K562 (cell line): ENCODE results near the gene YARS1. TPM values are rescaled to one million over a fixed set of nuclear protein-coding genes. Genes with fewer than 3 reads are reported as not detected.

ENCODE experiments used
- ATAC-seq: fragments of 200-7000 bp; cut with Tn5 transposase; 3 replicates; pipeline ENCODE4 v1.9.1; 2020; ENCODE audit warnings: moderate library complexity
- BruUV-seq: library from RNA; stranded (reverse); fragments of 400-500 nt; replicated peaks from 2 replicates; lab custom pipeline; 2021; lab: Mats Ljungman, UMichigan
- CTCF ChIA-PET: fragments of 300-600 bp; formaldehyde crosslinking; extraction: SDS; loops from one replicate; lab custom pipeline; 2021; ENCODE audit warnings: low intra/inter-chr PET ratio; lab: Yijun Ruan, JAX
- POLR2A ChIA-PET: fragments of 300-600, 350-650 bp; sonication (Branson Sonifier 250); formaldehyde crosslinking; extraction: SDS; loops from one replicate; lab custom pipeline; 2021; ENCODE audit warnings: antibody characterized with exemption, inconsistent platforms; lab: Yijun Ruan, JAX
- DNase-seq, 4 experiments: peaks; one replicate each; pipeline versions ENCODE4 v3.0.0 to v3.0.0-alpha.2; 2011 to 2018; ENCODE audit warnings: low spot score in 3 of 4, mixed read lengths in 3 of 4; ENCODE audit errors: extremely low read depth in 1 of 4
- FAIRE-seq: peaks from 2 replicates; lab custom pipeline; 2011; peaks lifted over from hg19 to GRCh38; lab: Jason Lieb, UNC
- H2AFZ ChIP-seq: 2 replicates; pipeline ENCODE4 v1.6.0; 2011; ENCODE audit warnings: low read depth, low read length, control low read depth, inconsistent platforms
- H3K27ac ChIP-seq: fragments of 200-600 bp; 3 replicates; pipeline ENCODE4 v1.8.0; 2011; ENCODE audit warnings: low read depth, mild to moderate bottlenecking, control low read depth, inconsistent platforms, low read length, moderate library complexity, mixed read lengths; ENCODE audit errors: extremely low read depth
- H3K27me3 ChIP-seq, 2 experiments: fragments of 300-600 bp in 1 of 2; 2 replicates in 1 of 2; 3 replicates in 1 of 2; pipeline versions ENCODE4 v1.6.0 to v1.8.0; 2011; ENCODE audit warnings: inconsistent platforms in 2 of 2, low read length in 2 of 2, mild to moderate bottlenecking in 1 of 2, mixed read lengths in 1 of 2, moderate library complexity in 1 of 2; ENCODE audit not compliant: control insufficient read depth in 2 of 2, insufficient read depth in 2 of 2
- H3K36me3 ChIP-seq: fragments of 300-600 bp; 3 replicates; pipeline ENCODE4 v1.8.0; 2011; ENCODE audit warnings: mild to moderate bottlenecking, low read length, inconsistent platforms; ENCODE audit not compliant: control insufficient read depth, insufficient read depth
- H3K4me1 ChIP-seq, 2 experiments: fragments of 200-600 bp in 1 of 2; replicated peaks in 1 of 2; 2 replicates in 1 of 2; 3 replicates in 1 of 2; pipeline versions ENCODE4 v1.5.1 to v1.8.0; 2011; ENCODE audit warnings: inconsistent platforms in 2 of 2, low read length in 2 of 2, mild to moderate bottlenecking in 1 of 2, mixed read lengths in 1 of 2, moderate library complexity in 1 of 2; ENCODE audit not compliant: control insufficient read depth in 2 of 2, insufficient read depth in 2 of 2
- H3K4me2 ChIP-seq: 2 replicates; pipeline ENCODE4 v1.6.1; 2011; ENCODE audit warnings: low read length, control low read depth, inconsistent platforms, mixed read lengths; ENCODE audit not compliant: insufficient read depth
- H3K4me3 ChIP-seq: fragments of 200-600 bp; sonication (generic), shearing (Covaris generic); 2 replicates; pipeline ENCODE4 v1.5.1; 2016; ENCODE audit warnings: control low read depth, inconsistent platforms
- H3K79me2 ChIP-seq: fragments of 200-600 bp; 3 replicates; pipeline ENCODE4 v1.8.0; 2011; ENCODE audit warnings: low read length, inconsistent platforms; ENCODE audit not compliant: control insufficient read depth, insufficient read depth
- H3K9ac ChIP-seq, 2 experiments: 2 replicates each; pipeline versions ENCODE4 v1.6.0 to v1.6.1; 2011; ENCODE audit warnings: low read depth in 2 of 2, low read length in 2 of 2, control low read depth in 1 of 2, inconsistent platforms in 1 of 2, mild to moderate bottlenecking in 1 of 2, mixed read lengths in 1 of 2; ENCODE audit not compliant: insufficient read depth in 1 of 2
- H3K9me1 ChIP-seq: one replicate; pipeline ENCODE4 v1.6.0; 2011; ENCODE audit warnings: inconsistent platforms, mild to moderate bottlenecking, low read length, moderate library complexity; ENCODE audit not compliant: control insufficient read depth, insufficient read depth
- H3K9me3 ChIP-seq: replicated peaks from 2 replicates; pipeline ENCODE4 v1.5.1; 2011; ENCODE audit warnings: low read depth, low read length, inconsistent platforms; ENCODE audit not compliant: control insufficient read depth, insufficient read depth
- H4K20me1 ChIP-seq: replicated peaks from 2 replicates; pipeline ENCODE4 v1.6.1; 2011; ENCODE audit warnings: low read length, inconsistent platforms, mixed read lengths; ENCODE audit not compliant: control insufficient read depth, insufficient read depth
- CCAR2 ChIP-seq: fragments of 200-400 bp; formaldehyde crosslinking; IDR thresholded peaks from 2 replicates; pipeline ENCODE4 v1.6.1; 2017; ENCODE audit warnings: mild to moderate bottlenecking, low read depth, low read length
- EGR1 ChIP-seq: fragments of 450-650 bp; conservative IDR thresholded peaks from 2 replicates; pipeline ENCODE4 v1.6.1; 2017; ENCODE audit warnings: mild to moderate bottlenecking
- ETS2 ChIP-seq: IDR thresholded peaks from 2 replicates; pipeline ENCODE4 v1.6.1; 2016; ENCODE audit warnings: borderline replicate concordance, missing genetic modification characterization, mild to moderate bottlenecking, moderate library complexity, missing compliant biosample characterization; ENCODE audit not compliant: poor library complexity, severe bottlenecking
- FOXA3 ChIP-seq, 2 experiments: fragments of 450-650 bp in 1 of 2; sonication (generic) in 1 of 2; formaldehyde crosslinking; IDR thresholded peaks in 1 of 2; conservative IDR thresholded peaks in 1 of 2; 2 replicates each; pipeline versions ENCODE4 v1.4.0 to v1.8.0; 2020 to 2022; ENCODE audit warnings: mild to moderate bottlenecking in 2 of 2, missing genetic modification reagents in 1 of 2
- HCFC1 ChIP-seq: IDR thresholded peaks from 2 replicates; pipeline ENCODE4 v1.6.1; 2012; ENCODE audit warnings: low read depth, low read length, improper control_type of control experiment
- ID3 ChIP-seq, 2 experiments: fragments of 250-450 bp in 1 of 2; fragments of 450-650 bp in 1 of 2; sonication (Bioruptor Pico) in 1 of 2; IDR thresholded peaks; 2 replicates each; pipeline versions ENCODE4 v1.6.1 to v1.8.0; 2016 to 2021; ENCODE audit warnings: mild to moderate bottlenecking in 2 of 2, moderate library complexity in 2 of 2, missing compliant biosample characterization in 1 of 2, missing genetic modification characterization in 1 of 2
- MNT ChIP-seq, 2 experiments: fragments of 450-650 bp; conservative IDR thresholded peaks; 2 replicates each; pipeline ENCODE4 v1.6.1; 2017; ENCODE audit warnings: mild to moderate bottlenecking in 2 of 2, moderate library complexity in 2 of 2
- NFXL1 ChIP-seq: fragments of 450-650 bp; formaldehyde crosslinking; IDR thresholded peaks from 2 replicates; pipeline ENCODE4 v1.4.0; 2021; ENCODE audit warnings: mild to moderate bottlenecking
- NR2F6 ChIP-seq: fragments of 450-650 bp; formaldehyde crosslinking; IDR thresholded peaks from 2 replicates; pipeline ENCODE4 v1.4.0; 2020; ENCODE audit warnings: mild to moderate bottlenecking
- POLR2B ChIP-seq: fragments of 450-650 bp; IDR thresholded peaks from 2 replicates; pipeline ENCODE4 v1.6.1; 2018; ENCODE audit warnings: low read depth; ENCODE audit not compliant: partially characterized antibody
- PURB ChIP-seq: sonication (generic); formaldehyde crosslinking; IDR thresholded peaks from 2 replicates; pipeline ENCODE4 v1.9.0; 2021; ENCODE audit warnings: low read depth, mild to moderate bottlenecking, missing genetic modification reagents
- RBFOX2 ChIP-seq: fragments of 200-400 bp; formaldehyde crosslinking; IDR thresholded peaks from 2 replicates; pipeline ENCODE4 v1.6.1; 2017; ENCODE audit warnings: low read depth, mild to moderate bottlenecking, low read length, moderate library complexity
- RBM22 ChIP-seq: fragments of 200-400 bp; formaldehyde crosslinking; IDR thresholded peaks from 2 replicates; pipeline ENCODE4 v1.6.1; 2018; ENCODE audit warnings: low read length, low read depth; ENCODE audit not compliant: poor library complexity, severe bottlenecking
- SAFB ChIP-seq: fragments of 200-400 bp; formaldehyde crosslinking; IDR thresholded peaks from 2 replicates; pipeline ENCODE4 v1.6.1; 2017; ENCODE audit warnings: low read depth, low read length, borderline replicate concordance
- SRF ChIP-seq, 2 experiments: fragments of 250-450, 450-650 bp in 1 of 2; sonication (Bioruptor Pico) in 1 of 2; sonication (generic) in 1 of 2; formaldehyde crosslinking; IDR thresholded peaks; 2 replicates each; pipeline versions ENCODE4 v1.5.0 to v1.5.1; 2020 to 2022; ENCODE audit warnings: mild to moderate bottlenecking in 1 of 2, missing genetic modification reagents in 1 of 2
- ZNF699 ChIP-seq: fragments of 250-450 bp; sonication (Bioruptor Pico); IDR thresholded peaks from 2 replicates; pipeline ENCODE4 v1.8.0; 2021; ENCODE audit warnings: mild to moderate bottlenecking, moderate library complexity; ENCODE audit not compliant: insufficient replicate concordance
- WGBS: fragments of 100-300 bp; shearing (Covaris generic); methylation state at CpG from one replicate; pipeline ENCODE4 v1.1.6; 2016; ENCODE audit warnings: low coverage, mixed read lengths; ENCODE audit not compliant: insufficient coverage; ENCODE audit errors: missing lambda C conversion rate; 5-methylcytosine and 5-hydroxymethylcytosine counted together
- in situ Hi-C: fragments of 300-500 bp; cut with MboI; formaldehyde crosslinking; loops from 4 replicates; pipeline ENCODE4 v1.15.0; 2018; ENCODE audit warnings: inconsistent platforms, mixed read lengths
- intact Hi-C: fragments of 100-400 bp; cut with micrococcal nuclease; formaldehyde crosslinking; loops from 2 replicates; pipeline ENCODE4 v1.14.2; 2022
- polyA plus RNA-seq, 8 experiments: library from polyadenylated mRNA; depleted of rRNA in 4 of 8; stranded (reverse) in 5 of 8; unstranded in 3 of 8; fragments of >200 nt; fragmentation: Nextera tagmentation in 2 of 8; fragmentation: Illumina TruSeq in 1 of 8; extraction: Ambion mirVana in 2 of 8; extraction: Trizol in 1 of 8; gene quantifications; 2 replicates each; pipeline versions ENCODE4 v1.2.1 to v1.2.3, GENCODE V29; 2011 to 2014; ENCODE audit warnings: inconsistent platforms in 1 of 8, missing spikeins in 1 of 8
- total RNA-seq, 7 experiments: library from RNA; depleted of rRNA in 6 of 7; stranded (reverse); fragments of >200 nt in 6 of 7; fragmentation: Illumina TruSeq in 2 of 7; extraction: Trizol in 2 of 7; gene quantifications; 2 replicates each; pipeline versions ENCODE4 v1.2.1 to v1.2.3, GENCODE V29; 2011 to 2021; ENCODE audit warnings: low replicate concordance in 1 of 7

YARS1 gene
- total and polyA plus RNA-seq, 9 of the 15 experiments (the other 6 are each of a cell fraction or from before 2014, with no cell fraction given): 66.2 to 336 (median 201) TPM

GRCh38 chr1:32772281-32773017 lies 44.7 kb downstream of the YARS1 start (continued):
- TF ChIP-seq ETS2 (no peak), SRF (CRISPR knock-in tag; IDR thresholded peaks at IDR 0.05) (0 out of 4 replicates have a peak, but pooled peaks of 1 of the 2 experiments have one; percentile 34), FOXA3 (CRISPR knock-in tag; conservative IDR thresholded peaks at IDR 0.05 in 1 of 2, IDR thresholded peaks at IDR 0.05 in 1 of 2) (0 out of 4 replicates have a peak, but pooled peaks of 1 of the 2 experiments have one; percentile 13), PURB (no peak), NR2F6 (CRISPR knock-in tag) (0 out of 2 replicates have a peak, but pooled peaks have one; percentile 46), POLR2B (peak; percentile 61), NFXL1 (peak; percentile 75; the same call in 1 of the 2 replicates)
- TF ChIP-seq, all 486 proteins: peak for 10

GRCh38 chr1:32771561-32772280 lies 45.4 kb downstream of the YARS1 start:
- Histone ChIP-seq H3K9me3 (no peaks in the 10 kb centered on the region), H3K4me1 (peaks cover 6 to 36% of the 10 kb centered on the region in 2 experiments; a peak in 3 of 5 replicates)
- no peak for TF ChIP-seq SAFB
- no peak for TF ChIP-seq HCFC1
- no peak for TF ChIP-seq MNT (conservative IDR thresholded peaks at IDR 0.05)
- no peak for TF ChIP-seq ZNF699 (CRISPR knock-in tag)
- no peak for TF ChIP-seq EGR1
- TF ChIP-seq ID3 (CRISPR knock-in tag; IDR thresholded peaks at IDR 0.05): no peak
- TF ChIP-seq ID3 (tag; IDR thresholded peaks at IDR 0.05): no peak
- TF ChIP-seq CCAR2: no peak
- peak; percentile 47 for TF ChIP-seq RBFOX2
- TF ChIP-seq RBM22: peak; percentile 99

More at GRCh38 chr1:32771561-32772280, 45.4 kb downstream of the YARS1 start:
- intact Hi-C loops (loop anchor here (2.0 to 5.0 kb wide), 4 partner anchors 23 to 323 kb away; partner anchors contain the start of gene FNDC5), in situ Hi-C loops (no loop called here)
- ATAC-seq (no peak), DNase-seq (no peak), FAIRE-seq (no peak)
- Histone ChIP-seq H3K36me3 (peaks cover 84% of the 10 kb centered on the region; the same call in 2 of the 3 replicates), H4K20me1 (peaks cover 24% of the 10 kb centered on the region; the same call in 1 of the 2 replicates), H3K9ac (peak overlapping the region in 1 of 2 experiments; percentile 37; a peak in 1 of 4 replicates), H3K27me3 (no peaks in the 10 kb centered on the region), H3K9me1 (peaks cover 3% of the 10 kb centered on the region), H2AFZ (no peak overlapping the region), H3K79me2 (0 out of 3 replicates have a peak, but pooled peaks cover 3% of the 10 kb centered on the region), H3K27ac (no peak overlapping the region), H3K4me3 (no peak overlapping the region), H3K4me2 (no peak overlapping the region)
- 90% methylated on average over 23 of the region's 30 CpGs for WGBS
- POLR2A ChIA-PET: interaction anchor here (0.6 to 8.8 kb wide), 15 partner anchors 9 to 323 kb away, joined by 3 to 116 read pairs (median 4); no protein-coding TSS in a partner anchor
- no TSS peak for BruUV-seq
- CTCF ChIA-PET: interaction anchor here (2.4 to 5.8 kb wide), 2 partner anchors 57 to 60 kb away, joined by 10 to 99 read pairs; no protein-coding TSS in a partner anchor
